HG02588 (cell line): ENCODE data around the gene SETBP1.
A peak's percentile ranks its signal among the peaks of the same experiment; 100 is the strongest.

Source experiments
- ATAC-seq: cut with Tn5 transposase; IDR thresholded peaks from one replicate; pipeline ENCODE4 v1.9.1; 2021; ENCODE audit warnings: mild to moderate bottlenecking, moderate library complexity; ENCODE audit not compliant: unreplicated experiment

Gene SETBP1

GRCh38 chr18:45007531-45007930 is 326.8 kb downstream of the SETBP1 start:
- no peak for ATAC-seq

- no peak for ATAC-seq
Observed at GRCh38 chr18:45008694-45009413, 328.2 kb downstream of the SETBP1 start.

- ATAC-seq, result peak; percentile 52
Observed at GRCh38 chr18:45009756-45010155, 329.1 kb downstream of the SETBP1 start.

- no peak for ATAC-seq
Observed at GRCh38 chr18:45012286-45012685, 331.6 kb downstream of the SETBP1 start.

- no peak for ATAC-seq
Observed at GRCh38 chr18:45014047-45014501, 333.4 kb downstream of the SETBP1 start.

- ATAC-seq, result no peak
Observed at GRCh38 chr18:45015788-45016128, 335.1 kb downstream of the SETBP1 start.

GRCh38 chr18:45019469-45019868 is 338.8 kb downstream of the SETBP1 start:
- ATAC-seq, result no peak

GRCh38 chr18:45023519-45023918 is 342.8 kb downstream of the SETBP1 start:
- no peak for ATAC-seq

GRCh38 chr18:45024357-45025088 is 343.8 kb downstream of the SETBP1 start:
- no peak for ATAC-seq

- no peak for ATAC-seq
Observed at GRCh38 chr18:45025089-45025450, 344.4 kb downstream of the SETBP1 start.

GRCh38 chr18:45026162-45026561 is 345.5 kb downstream of the SETBP1 start:
- ATAC-seq, result no peak

- ATAC-seq, result no peak
Observed at GRCh38 chr18:45034179-45034578, 353.5 kb downstream of the SETBP1 start.

GRCh38 chr18:45037618-45038017 is 356.9 kb downstream of the SETBP1 start:
- no peak for ATAC-seq

GRCh38 chr18:45039376-45039775 is 358.7 kb downstream of the SETBP1 start:
- no peak for ATAC-seq

- ATAC-seq, result no peak
Observed at GRCh38 chr18:45040879-45041278, 360.2 kb downstream of the SETBP1 start.

- ATAC-seq, result no peak
Observed at GRCh38 chr18:45044787-45045186, 364.1 kb downstream of the SETBP1 start.

- ATAC-seq, result no peak
Observed at GRCh38 chr18:45046228-45046627, 365.5 kb downstream of the SETBP1 start.

- ATAC-seq, result no peak
Observed at GRCh38 chr18:45046961-45047360, 366.3 kb downstream of the SETBP1 start.

- ATAC-seq, result no peak
Observed at GRCh38 chr18:45049578-45050319, 369.1 kb downstream of the SETBP1 start.

- no peak for ATAC-seq
Observed at GRCh38 chr18:45050712-45051601, 370.3 kb downstream of the SETBP1 start.

- ATAC-seq, result no peak
Observed at GRCh38 chr18:45054636-45055035, 373.9 kb downstream of the SETBP1 start.
